Loucy (cell line): ENCODE measurements around the gene KIF13A.

Experiments used
- H2AFZ ChIP-seq: fragments of 200-600 bp; sonication (generic); 2 replicates; pipeline ENCODE4 v1.6.0; 2016; ENCODE audit warnings: antibody characterized with exemption, mild to moderate bottlenecking, low read length, moderate library complexity
- H3F3A ChIP-seq: fragments of 200-600 bp; 2 replicates; pipeline ENCODE4 v1.6.0; 2016; ENCODE audit warnings: antibody characterized with exemption, low read depth, mild to moderate bottlenecking
- H3K27me3 ChIP-seq: fragments of 200-600 bp; sonication (generic); 2 replicates; pipeline ENCODE4 v1.6.1; 2014; ENCODE audit warnings: low read length, mild to moderate bottlenecking; ENCODE audit not compliant: insufficient read depth, poor library complexity, severe bottlenecking
- H3K36me3 ChIP-seq: fragments of 200-600 bp; sonication (generic); 2 replicates; pipeline ENCODE4 v1.6.1; 2016; ENCODE audit warnings: low read length; ENCODE audit not compliant: insufficient read depth
- H3K4me1 ChIP-seq: fragments of 200-600 bp; sonication (generic); 2 replicates; pipeline ENCODE4 v1.5.1; 2014; ENCODE audit warnings: low read length, mild to moderate bottlenecking; ENCODE audit not compliant: insufficient read depth, poor library complexity, severe bottlenecking
- H3K4me2 ChIP-seq: fragments of 200-600 bp; sonication (generic); 2 replicates; pipeline ENCODE4 v1.6.0; 2014; ENCODE audit warnings: antibody characterized with exemption, low read length, low read depth, mild to moderate bottlenecking; ENCODE audit not compliant: poor library complexity, severe bottlenecking
- H3K4me3 ChIP-seq: fragments of 200-600 bp; sonication (generic); 2 replicates; pipeline ENCODE4 v1.5.1; 2014; ENCODE audit warnings: low read length, mild to moderate bottlenecking, mixed read lengths; ENCODE audit not compliant: poor library complexity, severe bottlenecking
- H3K79me2 ChIP-seq: fragments of 200-600 bp; sonication (generic); 2 replicates; pipeline ENCODE4 v1.6.1; 2014; ENCODE audit warnings: low read length; ENCODE audit not compliant: insufficient read depth
- H3K9ac ChIP-seq: fragments of 200-600 bp; sonication (generic); 2 replicates; pipeline ENCODE4 v1.6.0; 2014; ENCODE audit warnings: mild to moderate bottlenecking, low read depth, low read length, moderate library complexity; ENCODE audit not compliant: poor library complexity, severe bottlenecking
- H3K9me2 ChIP-seq: fragments of 200-600 bp; sonication (generic); replicated peaks from 2 replicates; pipeline ENCODE4 v1.6.1; 2016; ENCODE audit warnings: low read depth, low read length, mixed read lengths
- H3K9me3 ChIP-seq: fragments of 200-600 bp; sonication (generic); 2 replicates; pipeline ENCODE4 v1.6.1; 2014; ENCODE audit warnings: mild to moderate bottlenecking, antibody characterized with exemption, low read length, low read depth; ENCODE audit not compliant: insufficient read depth
- H4K20me1 ChIP-seq: fragments of 200-600 bp; sonication (generic); 2 replicates; pipeline ENCODE4 v1.6.0; 2014; ENCODE audit warnings: antibody characterized with exemption, low read length, mild to moderate bottlenecking; ENCODE audit not compliant: insufficient read depth, poor library complexity, severe bottlenecking
- EZH2phosphoT487 ChIP-seq: fragments of 200-600 bp; IDR thresholded peaks from 2 replicates; pipeline ENCODE4 v1.6.1; 2018; ENCODE audit warnings: antibody characterized with exemption, mild to moderate bottlenecking, moderate library complexity, borderline replicate concordance
- TF ChIP-seq, protein P1 (sequence below): fragments of 200-600 bp; sonication (generic); conservative IDR thresholded peaks from 2 replicates; pipeline ENCODE4 v1.5.1; 2014; ENCODE audit warnings: mild to moderate bottlenecking, antibody characterized with exemption, low read length

The KIF13A gene

DNA sequence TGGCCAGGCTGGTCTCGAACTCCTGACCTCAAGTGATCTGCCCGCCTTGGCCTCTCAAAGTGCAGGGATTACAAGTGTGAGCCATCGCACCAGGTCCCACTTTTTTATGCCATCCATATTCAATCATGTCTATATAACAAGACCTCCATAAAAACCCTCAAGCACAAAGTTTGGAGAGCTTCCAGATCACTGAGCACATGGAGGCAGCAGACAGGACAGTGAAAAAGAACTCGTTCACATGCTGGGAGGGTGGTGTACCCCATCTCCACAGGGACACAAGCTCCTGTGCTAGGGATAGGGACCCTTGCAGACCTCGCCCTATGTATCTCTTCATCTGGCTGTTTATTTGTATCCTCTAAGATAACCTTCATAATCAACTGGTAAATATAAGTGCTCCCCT lies 30.3 kb downstream of the KIF13A start:
- H3K4me2 ChIP-seq: no peak overlapping the region
- H3K4me3 ChIP-seq: no peak overlapping the region
- H3F3A ChIP-seq: no peaks in the 10 kb centered on the region
- H3K4me1 ChIP-seq: peaks cover 8% of the 10 kb centered on the region
- no peaks in the 10 kb centered on the region for H3K9me3 ChIP-seq
- TF ChIP-seq, protein P1, sequence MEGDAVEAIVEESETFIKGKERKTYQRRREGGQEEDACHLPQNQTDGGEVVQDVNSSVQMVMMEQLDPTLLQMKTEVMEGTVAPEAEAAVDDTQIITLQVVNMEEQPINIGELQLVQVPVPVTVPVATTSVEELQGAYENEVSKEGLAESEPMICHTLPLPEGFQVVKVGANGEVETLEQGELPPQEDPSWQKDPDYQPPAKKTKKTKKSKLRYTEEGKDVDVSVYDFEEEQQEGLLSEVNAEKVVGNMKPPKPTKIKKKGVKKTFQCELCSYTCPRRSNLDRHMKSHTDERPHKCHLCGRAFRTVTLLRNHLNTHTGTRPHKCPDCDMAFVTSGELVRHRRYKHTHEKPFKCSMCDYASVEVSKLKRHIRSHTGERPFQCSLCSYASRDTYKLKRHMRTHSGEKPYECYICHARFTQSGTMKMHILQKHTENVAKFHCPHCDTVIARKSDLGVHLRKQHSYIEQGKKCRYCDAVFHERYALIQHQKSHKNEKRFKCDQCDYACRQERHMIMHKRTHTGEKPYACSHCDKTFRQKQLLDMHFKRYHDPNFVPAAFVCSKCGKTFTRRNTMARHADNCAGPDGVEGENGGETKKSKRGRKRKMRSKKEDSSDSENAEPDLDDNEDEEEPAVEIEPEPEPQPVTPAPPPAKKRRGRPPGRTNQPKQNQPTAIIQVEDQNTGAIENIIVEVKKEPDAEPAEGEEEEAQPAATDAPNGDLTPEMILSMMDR: no peak
- no peak for TF ChIP-seq EZH2phosphoT487
- H3K27me3 ChIP-seq: no peaks in the 10 kb centered on the region
- H4K20me1 ChIP-seq: no peaks in the 10 kb centered on the region
- H3K36me3 ChIP-seq: no peaks in the 10 kb centered on the region
- no peaks in the 10 kb centered on the region for H3K9me2 ChIP-seq
- H3K79me2 ChIP-seq: no peaks in the 10 kb centered on the region
- H2AFZ ChIP-seq: no peak overlapping the region
- H3K9ac ChIP-seq: no peak overlapping the region

DNA sequence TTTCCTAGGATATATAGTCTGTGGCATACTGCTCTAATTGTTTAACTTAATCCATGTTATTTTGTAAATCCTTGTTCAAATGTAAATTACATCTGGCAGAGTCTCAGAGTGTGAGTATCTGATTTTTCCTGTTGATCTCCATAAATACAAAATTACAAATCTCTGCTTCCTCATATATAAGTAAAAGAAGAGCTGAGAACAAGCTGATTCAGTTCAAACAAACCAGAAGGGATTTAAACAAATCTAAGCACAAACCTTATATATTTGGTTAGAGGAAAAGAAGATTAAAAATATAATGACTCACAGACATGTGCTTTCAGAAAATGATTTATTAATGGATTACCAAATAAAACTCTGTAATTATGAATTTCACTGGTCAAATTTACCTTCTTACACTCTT lies 37.3 kb downstream of the KIF13A start:
- H3K9me2 ChIP-seq: no peaks in the 10 kb centered on the region
- H4K20me1 ChIP-seq: no peaks in the 10 kb centered on the region
- no peaks in the 10 kb centered on the region for H3K36me3 ChIP-seq
- no peak overlapping the region for H3K9ac ChIP-seq
- no peaks in the 10 kb centered on the region for H3K79me2 ChIP-seq
- no peaks in the 10 kb centered on the region for H3K9me3 ChIP-seq
- H3K4me1 ChIP-seq: no peaks in the 10 kb centered on the region
- no peak overlapping the region for H2AFZ ChIP-seq
- no peaks in the 10 kb centered on the region for H3F3A ChIP-seq
- H3K4me2 ChIP-seq: no peak overlapping the region
- no peak overlapping the region for H3K4me3 ChIP-seq
- no peaks in the 10 kb centered on the region for H3K27me3 ChIP-seq
- TF ChIP-seq, protein P1: no peak
- no peak for TF ChIP-seq EZH2phosphoT487

DNA sequence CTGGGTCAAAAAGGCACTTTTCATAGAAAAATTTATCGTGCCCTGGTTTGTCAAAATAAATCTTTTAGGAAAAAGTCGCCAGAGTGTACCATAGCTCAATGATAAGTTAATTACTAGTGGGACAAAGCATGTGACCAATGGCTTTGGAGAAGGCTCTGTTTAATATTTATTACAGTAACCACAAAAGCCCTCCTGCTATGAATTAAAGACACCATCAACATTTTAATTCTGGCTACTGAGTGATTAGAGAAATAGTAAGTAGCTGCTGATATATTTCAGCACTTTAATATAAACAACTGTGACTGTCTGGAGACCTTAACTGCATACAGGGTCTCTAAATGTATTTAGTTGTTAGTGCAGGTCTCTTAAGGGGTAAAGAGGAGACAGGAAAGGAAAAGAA lies 38.3 kb downstream of the KIF13A start:
- Histone ChIP-seq H4K20me1 (no peaks in the 10 kb centered on the region), H3K27me3 (no peaks in the 10 kb centered on the region), H3K4me3 (no peak overlapping the region), H3K4me1 (no peaks in the 10 kb centered on the region), H3K36me3 (no peaks in the 10 kb centered on the region), H3K4me2 (no peak overlapping the region), H3K79me2 (no peaks in the 10 kb centered on the region), H3K9me3 (no peaks in the 10 kb centered on the region), H3K9me2 (no peaks in the 10 kb centered on the region), H2AFZ (no peak overlapping the region), H3F3A (no peaks in the 10 kb centered on the region), H3K9ac (no peak overlapping the region)
- TF ChIP-seq EZH2phosphoT487: no peak
- TF ChIP-seq, protein P1: no peak
